Activated CD8-positive, alpha-beta memory T cell treated with anti-CD3 and anti-CD28 coated beads, Interleukin-2, amount 10 ng/mL, durations not matched to agents 7 days and 5 days (primary cell): ENCODE results near the gene KIAA0040. TPM values are rescaled to one million over a fixed set of nuclear protein-coding genes. Genes with fewer than 3 reads are reported as not detected.

Experiments used
- ATAC-seq: fragments of 150-1000 bp; cut with Tn5 transposase; one replicate; pipeline ENCODE4 v1.10.0; 2021; ENCODE audit warnings: moderate library complexity
- CTCF ChIA-PET: fragments of 350-600 bp; sonication (Branson Sonifier 250); formaldehyde crosslinking; loops from one replicate; lab custom pipeline; 2021; ENCODE audit warnings: antibody characterized with exemption; lab: Charles Lee
- DNase-seq: peaks from one replicate; pipeline ENCODE4 v3.0.0-alpha.2; 2020
- H3K27ac Mint-ChIP-seq: one replicate; pipeline ENCODE4 v1.8.0; 2021; ENCODE audit warnings: mild to moderate bottlenecking, mixed read lengths
- H3K27me3 Mint-ChIP-seq: one replicate; pipeline ENCODE4 v1.8.0; 2021; ENCODE audit warnings: mixed read lengths
- H3K36me3 Mint-ChIP-seq: one replicate; pipeline ENCODE4 v1.8.0; 2021; ENCODE audit warnings: mild to moderate bottlenecking, mixed read lengths
- H3K4me1 Mint-ChIP-seq: one replicate; pipeline ENCODE4 v1.8.0; 2021; ENCODE audit warnings: mixed read lengths
- H3K4me3 Mint-ChIP-seq: one replicate; pipeline ENCODE4 v1.8.0; 2021; ENCODE audit warnings: mild to moderate bottlenecking, moderate library complexity, mixed read lengths
- H3K9me3 Mint-ChIP-seq: one replicate; pipeline ENCODE4 v1.8.0; 2022; ENCODE audit warnings: low read depth, mixed read lengths
- total RNA-seq, 2 experiments: library from RNA; stranded (reverse); gene quantifications; one replicate each; pipeline ENCODE4 v1.2.3, GENCODE V29; 2021

KIAA0040 gene
- total RNA-seq, 2 experiments from 2014 or later = 54.8 to 64.3 TPM

DNA sequence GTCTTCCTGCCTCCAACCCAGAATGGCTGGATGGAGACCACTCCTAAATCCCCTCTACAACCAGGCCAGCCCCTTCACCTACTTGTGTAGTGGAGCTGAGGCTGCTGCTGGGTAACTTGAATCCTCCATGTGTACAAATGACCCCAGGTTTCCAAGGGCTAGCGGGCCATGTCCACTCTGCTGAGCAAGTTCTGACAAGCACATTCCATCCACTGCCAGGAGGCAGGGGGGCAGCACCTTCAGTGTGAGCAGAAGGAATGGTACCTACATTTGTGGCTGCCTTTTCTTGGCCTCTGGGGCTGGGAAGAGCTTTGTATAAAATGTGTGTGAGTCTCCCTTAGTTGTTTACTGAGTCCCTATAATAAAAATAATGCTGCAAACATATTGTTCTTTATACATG, 14.5 kb downstream of the KIAA0040 start:
- H3K27me3 Mint-ChIP-seq = no peaks in the 10 kb centered on the region
- peaks cover 25% of the 10 kb centered on the region for H3K4me1 Mint-ChIP-seq
- H3K4me3 Mint-ChIP-seq = no peak overlapping the region
- H3K27ac Mint-ChIP-seq = no peak overlapping the region
- H3K9me3 Mint-ChIP-seq = no peaks in the 10 kb centered on the region
- CTCF ChIA-PET = interaction anchor here (0.7 to 1.3 kb wide), 2 partner anchors 26 to 141 kb away, joined by 3 read pairs; no protein-coding TSS in a partner anchor
- no peak for ATAC-seq
- H3K36me3 Mint-ChIP-seq = peaks cover 64% of the 10 kb centered on the region
- no peak for DNase-seq

DNA sequence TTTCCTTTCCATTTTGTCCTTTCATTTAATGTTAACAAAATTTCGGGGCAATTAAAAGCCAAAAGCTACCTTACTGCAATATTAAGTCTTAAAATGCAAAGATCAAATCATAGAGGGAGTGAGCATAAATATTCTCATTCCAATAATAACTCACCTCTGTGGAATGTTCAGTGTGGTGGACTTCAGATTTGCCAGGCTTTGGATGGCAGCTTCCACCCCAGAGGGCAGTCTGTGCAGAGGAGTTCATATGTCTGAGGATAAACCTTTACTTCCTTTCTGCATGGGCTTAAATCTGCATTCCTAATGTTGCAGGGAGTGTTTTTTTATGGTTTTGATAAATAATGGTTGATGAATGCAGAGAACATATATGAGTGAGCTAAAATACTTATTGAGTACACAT, 16.3 kb downstream of the KIAA0040 start:
- CTCF ChIA-PET = interaction anchor here (1.4 to 1.7 kb wide), 2 partner anchors 13 to 141 kb away, joined by 4 to 8 read pairs; no protein-coding TSS in a partner anchor
- H3K4me3 Mint-ChIP-seq = no peak overlapping the region
- no peak for DNase-seq
- ATAC-seq = no peak
- peaks cover 25% of the 10 kb centered on the region for H3K4me1 Mint-ChIP-seq
- H3K36me3 Mint-ChIP-seq = peaks cover 62% of the 10 kb centered on the region
- no peaks in the 10 kb centered on the region for H3K9me3 Mint-ChIP-seq
- no peak overlapping the region for H3K27ac Mint-ChIP-seq
- H3K27me3 Mint-ChIP-seq = no peaks in the 10 kb centered on the region

DNA sequence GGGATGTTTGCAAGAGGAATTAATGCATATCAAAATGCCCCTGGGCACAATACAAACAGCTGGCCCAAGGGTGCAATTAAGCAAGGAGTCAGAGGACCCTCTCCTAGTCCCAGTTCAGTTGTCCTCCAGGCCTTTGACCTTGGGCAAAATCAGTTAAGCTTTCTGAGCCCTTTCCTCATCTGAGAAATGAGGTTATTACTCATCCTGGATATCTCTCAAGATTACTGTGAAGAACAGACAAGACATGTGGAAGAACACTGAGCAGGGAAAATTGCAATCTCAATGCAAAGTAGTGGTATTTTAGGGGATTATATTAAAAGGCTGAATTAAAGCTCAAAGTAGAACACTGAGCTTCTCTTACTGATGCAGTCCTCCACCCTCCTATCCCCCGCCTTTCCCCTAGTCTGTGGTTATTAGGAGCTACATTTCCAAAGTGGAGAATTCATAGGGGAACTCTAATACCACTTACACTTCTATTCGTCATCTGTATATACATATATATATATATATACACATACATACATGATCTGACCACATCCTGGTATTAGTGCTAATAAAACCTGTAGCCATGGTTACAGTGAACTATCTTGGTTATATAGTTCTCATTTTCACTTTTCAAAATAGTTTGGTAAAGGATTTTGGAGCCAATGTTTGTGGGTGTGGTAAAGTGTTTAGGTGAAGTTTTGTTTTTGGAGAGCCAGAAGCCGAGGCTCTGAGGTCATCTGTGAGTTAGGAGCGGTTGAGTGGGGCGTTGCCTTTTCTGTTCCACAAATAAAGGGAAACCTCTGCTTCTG, 18.1 kb downstream of the KIAA0040 start:
- H3K4me3 Mint-ChIP-seq = no peak overlapping the region
- CTCF ChIA-PET = interaction anchor here (0.8 to 4.2 kb wide), 6 partner anchors 10 to 144 kb away, joined by 3 to 13 read pairs (median 4); no protein-coding TSS in a partner anchor
- no peak for DNase-seq
- peak overlapping the region; percentile 35 for H3K27ac Mint-ChIP-seq
- ATAC-seq = peak; percentile 30
- no peaks in the 10 kb centered on the region for H3K9me3 Mint-ChIP-seq
- peaks cover 70% of the 10 kb centered on the region for H3K36me3 Mint-ChIP-seq
- H3K27me3 Mint-ChIP-seq = no peaks in the 10 kb centered on the region
- H3K4me1 Mint-ChIP-seq = peaks cover 40% of the 10 kb centered on the region

DNA sequence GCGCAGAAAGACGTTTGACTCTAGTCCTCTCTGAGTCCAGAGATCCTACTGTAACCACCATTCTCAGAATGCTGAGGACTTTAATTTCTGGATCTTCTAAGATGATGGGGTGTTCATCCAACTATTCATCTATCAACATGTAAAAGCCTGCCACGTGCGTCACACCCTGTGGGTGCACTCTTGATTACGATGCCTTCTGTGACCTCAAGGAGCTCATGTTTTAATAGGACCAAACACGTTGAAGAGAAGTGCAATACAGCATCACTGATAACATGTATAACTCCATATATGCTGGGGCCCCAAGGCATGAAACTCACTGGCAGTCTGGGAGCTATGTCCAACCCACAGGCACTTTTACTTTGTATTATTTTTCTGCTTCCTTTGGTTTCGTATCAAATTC, 19.0 kb downstream of the KIAA0040 start:
- Mint-ChIP-seq H3K4me1 (peaks cover 48% of the 10 kb centered on the region), H3K4me3 (no peak overlapping the region), H3K36me3 (peaks cover 68% of the 10 kb centered on the region), H3K27me3 (no peaks in the 10 kb centered on the region), H3K27ac (no peak overlapping the region), H3K9me3 (no peaks in the 10 kb centered on the region)
- DNase-seq = no peak
- CTCF ChIA-PET = interaction anchor here (1.2 to 4.2 kb wide), 5 partner anchors 9 to 27 kb away, joined by 3 to 13 read pairs (median 6); no protein-coding TSS in a partner anchor
- ATAC-seq = no peak

DNA sequence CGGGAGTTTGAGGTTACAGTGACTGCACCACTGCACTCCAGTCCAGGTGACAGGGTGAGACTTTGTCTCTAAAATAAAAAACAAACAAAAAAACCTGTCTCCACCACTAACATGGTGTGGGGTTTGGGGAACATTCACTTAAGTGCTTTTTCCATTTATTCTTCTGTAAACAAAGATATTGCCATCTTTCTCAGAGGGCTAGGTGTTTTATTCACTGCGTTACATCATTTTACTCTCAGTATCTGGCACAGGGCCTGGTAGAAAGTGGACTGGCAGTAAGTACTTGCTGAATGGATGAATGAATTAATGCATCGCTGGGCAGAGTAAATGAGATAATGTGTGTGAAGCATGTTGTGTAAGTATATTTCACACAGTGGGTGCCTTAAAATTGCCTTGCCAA, 20.1 kb downstream of the KIAA0040 start:
- H3K27ac Mint-ChIP-seq = no peak overlapping the region
- H3K36me3 Mint-ChIP-seq = peaks cover 61% of the 10 kb centered on the region
- ATAC-seq (no peak), DNase-seq (no peak)
- H3K9me3 Mint-ChIP-seq = no peaks in the 10 kb centered on the region
- H3K4me1 Mint-ChIP-seq = peaks cover 50% of the 10 kb centered on the region
- H3K27me3 Mint-ChIP-seq = no peaks in the 10 kb centered on the region
- CTCF ChIA-PET = interaction anchor here (2.7 to 4.2 kb wide), 2 partner anchors 18 to 26 kb away, joined by 10 to 13 read pairs; no protein-coding TSS in a partner anchor
- no peak overlapping the region for H3K4me3 Mint-ChIP-seq

DNA sequence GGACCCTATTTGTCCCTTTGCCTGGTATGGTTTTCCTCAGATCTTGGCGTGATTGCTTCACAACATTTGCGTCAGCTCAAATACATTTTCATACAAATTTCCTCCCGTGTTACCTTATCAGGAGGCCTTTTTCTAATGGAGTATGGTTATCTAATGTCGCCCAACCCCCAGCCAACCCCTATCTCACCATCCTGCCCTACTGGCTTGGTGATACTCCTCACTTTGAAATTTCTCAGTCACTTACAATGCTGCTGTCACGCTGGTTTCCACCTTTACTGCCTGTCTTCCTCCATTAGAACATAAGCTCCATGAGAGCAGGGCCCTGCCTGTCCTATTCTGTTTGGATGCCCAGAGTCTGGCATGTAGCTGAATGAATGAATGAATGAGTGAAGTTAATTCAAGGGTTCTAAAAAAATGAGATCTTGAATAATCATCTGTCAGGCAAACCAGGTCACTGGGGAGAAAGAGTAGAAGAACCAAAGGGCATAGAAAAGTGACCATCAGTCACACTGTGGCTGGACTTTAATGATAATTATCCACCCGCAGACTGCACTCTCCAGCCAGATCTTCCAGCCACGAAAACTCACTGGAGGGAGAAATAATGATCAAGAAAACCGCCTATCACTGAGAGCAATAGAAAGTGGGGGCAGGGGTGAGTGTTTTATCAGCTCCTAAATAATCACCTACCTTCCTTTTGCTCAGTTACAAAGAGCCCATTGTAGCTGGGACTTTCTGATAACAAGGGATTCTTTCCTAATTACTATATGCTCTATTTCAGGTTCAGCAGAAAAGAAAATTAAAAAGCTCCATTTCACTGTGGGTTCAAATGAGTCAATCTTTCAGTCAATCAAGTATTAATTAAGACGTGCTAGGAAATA, 21.3 kb downstream of the KIAA0040 start:
- peaks cover 50% of the 10 kb centered on the region for H3K4me1 Mint-ChIP-seq
- ATAC-seq (no peak), DNase-seq (no peak)
- H3K4me3 Mint-ChIP-seq = no peak overlapping the region
- CTCF ChIA-PET = interaction anchor here (0.8 to 4.2 kb wide), 3 partner anchors 12 to 25 kb away, joined by 3 to 20 read pairs (median 13); no protein-coding TSS in a partner anchor
- H3K36me3 Mint-ChIP-seq = peaks cover 55% of the 10 kb centered on the region
- H3K9me3 Mint-ChIP-seq = no peaks in the 10 kb centered on the region
- H3K27ac Mint-ChIP-seq = no peak overlapping the region
- no peaks in the 10 kb centered on the region for H3K27me3 Mint-ChIP-seq

DNA sequence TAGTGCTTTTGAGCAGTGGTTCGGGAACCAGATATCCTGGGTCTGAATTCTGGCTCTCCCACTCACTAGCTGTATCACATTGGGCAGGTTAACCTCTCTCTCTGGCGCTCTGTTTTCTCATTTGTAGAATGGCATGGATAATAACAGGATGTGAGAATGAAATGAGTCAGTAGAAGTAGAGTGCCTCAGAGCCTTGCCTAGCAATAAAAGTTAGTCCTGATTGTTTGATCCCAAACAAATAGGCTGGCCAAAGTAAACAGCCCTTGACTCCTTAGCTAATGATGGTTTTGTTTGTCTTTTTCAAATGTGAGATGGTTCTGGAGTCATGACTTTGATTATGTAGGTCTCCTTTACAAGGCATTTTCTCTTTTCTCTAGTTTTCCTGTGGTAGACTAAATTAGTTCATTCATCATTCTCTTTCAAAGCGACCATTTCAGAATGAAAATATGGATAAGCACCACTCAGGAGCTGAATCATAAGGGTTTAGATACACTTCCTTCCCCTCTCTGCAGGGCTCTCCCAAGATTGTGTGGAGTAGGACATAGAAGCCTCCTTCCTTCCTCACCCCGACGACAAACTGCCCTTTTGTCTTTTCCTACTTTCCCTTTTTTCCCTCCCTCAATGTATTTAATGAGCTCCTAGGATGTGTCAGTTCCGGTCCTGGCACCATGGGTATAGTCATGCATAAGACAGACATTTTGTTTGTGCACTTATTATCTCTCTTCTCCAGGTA, 23.1 kb downstream of the KIAA0040 start:
- ATAC-seq = no peak
- CTCF ChIA-PET = interaction anchor here (0.5 to 3.7 kb wide), 5 partner anchors 14 to 148 kb away, joined by 3 to 20 read pairs (median 4); no protein-coding TSS in a partner anchor
- peaks cover 52% of the 10 kb centered on the region for H3K36me3 Mint-ChIP-seq

DNA sequence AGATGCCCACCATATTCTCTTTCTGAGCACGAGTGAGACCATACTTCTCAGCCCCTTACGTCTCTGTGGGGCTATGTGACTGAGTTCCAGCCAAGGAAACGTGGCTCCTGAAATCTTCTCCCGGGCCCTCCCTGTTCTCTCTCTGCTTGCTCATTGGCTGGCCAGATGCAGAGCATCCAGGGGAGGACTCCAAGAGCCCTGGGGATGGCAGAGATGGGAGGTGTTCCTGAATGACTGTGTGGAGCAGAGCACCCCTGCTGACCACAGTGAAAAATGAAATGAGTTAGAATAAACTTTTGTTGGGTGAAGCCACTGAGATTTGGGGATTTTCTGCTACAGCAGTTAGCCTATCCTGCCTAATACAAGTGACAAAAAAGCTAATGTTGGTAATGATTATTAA, 23.8 kb downstream of the KIAA0040 start:
- no peaks in the 10 kb centered on the region for H3K27me3 Mint-ChIP-seq
- ATAC-seq = no peak
- H3K4me1 Mint-ChIP-seq = peaks cover 34% of the 10 kb centered on the region
- H3K27ac Mint-ChIP-seq = no peak overlapping the region
- no peaks in the 10 kb centered on the region for H3K9me3 Mint-ChIP-seq
- no peak for DNase-seq
- peaks cover 48% of the 10 kb centered on the region for H3K36me3 Mint-ChIP-seq
- CTCF ChIA-PET = interaction anchor here (0.7 to 3.7 kb wide), 3 partner anchors 13 to 148 kb away, joined by 3 to 20 read pairs (median 13); no protein-coding TSS in a partner anchor
- no peak overlapping the region for H3K4me3 Mint-ChIP-seq

More for the DNA sequence above, 23.1 kb downstream of the KIAA0040 start:
- no peaks in the 10 kb centered on the region for H3K27me3 Mint-ChIP-seq
- peaks cover 39% of the 10 kb centered on the region for H3K4me1 Mint-ChIP-seq
- no peaks in the 10 kb centered on the region for H3K9me3 Mint-ChIP-seq
- H3K4me3 Mint-ChIP-seq = no peak overlapping the region
- peak overlapping the region; percentile 15 for H3K27ac Mint-ChIP-seq
- DNase-seq = no peak

DNA sequence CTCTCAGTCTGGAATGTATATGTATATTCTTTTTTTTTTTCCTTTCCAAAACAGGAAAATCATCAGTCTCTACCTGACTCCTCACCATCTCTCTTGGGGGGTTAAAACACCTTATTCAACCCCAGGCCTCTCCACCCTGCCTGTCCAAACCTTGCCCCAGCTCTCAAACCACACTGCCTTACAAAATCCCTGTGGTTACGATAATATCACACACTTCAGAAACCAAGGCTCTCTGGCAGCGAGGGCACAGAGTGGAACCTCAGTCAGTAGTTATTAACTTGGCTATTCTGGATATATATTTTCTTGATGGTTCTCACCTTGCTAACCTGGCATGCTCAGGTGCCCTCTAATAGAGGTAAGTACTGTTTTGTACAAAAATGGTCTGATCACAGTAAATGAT, 24.7 kb downstream of the KIAA0040 start:
- Mint-ChIP-seq H3K4me3 (no peak overlapping the region), H3K9me3 (no peaks in the 10 kb centered on the region), H3K36me3 (peaks cover 52% of the 10 kb centered on the region), H3K27ac (no peak overlapping the region), H3K4me1 (peaks cover 31% of the 10 kb centered on the region), H3K27me3 (no peaks in the 10 kb centered on the region)
- CTCF ChIA-PET = interaction anchor here (0.7 to 3.7 kb wide), 3 partner anchors 12 to 22 kb away, joined by 3 to 20 read pairs (median 13); no protein-coding TSS in a partner anchor
- ATAC-seq = no peak
- DNase-seq = no peak

DNA sequence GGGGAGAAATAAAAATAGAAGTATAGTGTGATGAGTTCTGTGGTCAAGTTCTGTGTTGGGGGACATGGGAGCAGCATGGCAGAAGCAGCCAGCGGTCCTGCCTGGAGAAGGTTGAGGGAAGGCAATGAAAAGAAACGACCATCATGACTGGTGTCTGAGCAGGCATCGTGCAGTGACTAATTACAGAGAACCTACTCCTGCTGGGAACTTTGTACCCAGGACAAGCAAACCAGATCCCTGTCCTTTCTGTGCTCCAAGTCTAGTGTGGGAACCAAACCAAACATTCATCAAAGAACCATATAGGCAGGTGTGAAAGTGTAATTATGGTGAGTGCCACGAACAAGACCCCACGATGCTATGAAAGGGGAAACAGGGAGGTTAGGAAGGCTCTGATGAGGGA, 25.8 kb downstream of the KIAA0040 start:
- peaks cover 32% of the 10 kb centered on the region for H3K4me1 Mint-ChIP-seq
- CTCF ChIA-PET = interaction anchor here (3.1 kb wide), 1 partner anchor 15 kb away, joined by 17 read pairs; no protein-coding TSS in a partner anchor
- no peak overlapping the region for H3K27ac Mint-ChIP-seq

DNA sequence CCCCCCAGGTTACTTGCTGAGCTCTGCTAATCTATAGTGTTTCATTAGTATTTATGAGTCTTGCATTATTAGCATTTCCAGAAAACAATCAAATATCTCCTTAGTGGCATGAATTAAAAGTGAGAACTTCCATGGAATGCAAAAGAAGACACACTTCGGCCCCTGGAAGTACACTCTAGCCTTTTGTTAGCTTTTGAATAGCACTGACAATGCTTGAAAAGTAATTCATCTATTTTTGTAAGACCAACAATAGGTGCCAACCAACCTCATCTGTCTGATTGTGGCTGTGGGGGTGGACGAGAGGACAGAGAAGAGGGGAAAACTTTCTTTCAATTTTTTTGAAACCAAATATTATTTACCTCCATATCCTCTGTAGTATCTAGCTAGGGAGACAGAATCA, 27.8 kb downstream of the KIAA0040 start:
- H3K36me3 Mint-ChIP-seq = peaks cover 57% of the 10 kb centered on the region

More for the DNA sequence above, 25.8 kb downstream of the KIAA0040 start:
- ATAC-seq = no peak
- Mint-ChIP-seq H3K36me3 (peaks cover 52% of the 10 kb centered on the region), H3K9me3 (no peaks in the 10 kb centered on the region), H3K27me3 (no peaks in the 10 kb centered on the region), H3K4me3 (no peak overlapping the region)
- no peak for DNase-seq

DNA sequence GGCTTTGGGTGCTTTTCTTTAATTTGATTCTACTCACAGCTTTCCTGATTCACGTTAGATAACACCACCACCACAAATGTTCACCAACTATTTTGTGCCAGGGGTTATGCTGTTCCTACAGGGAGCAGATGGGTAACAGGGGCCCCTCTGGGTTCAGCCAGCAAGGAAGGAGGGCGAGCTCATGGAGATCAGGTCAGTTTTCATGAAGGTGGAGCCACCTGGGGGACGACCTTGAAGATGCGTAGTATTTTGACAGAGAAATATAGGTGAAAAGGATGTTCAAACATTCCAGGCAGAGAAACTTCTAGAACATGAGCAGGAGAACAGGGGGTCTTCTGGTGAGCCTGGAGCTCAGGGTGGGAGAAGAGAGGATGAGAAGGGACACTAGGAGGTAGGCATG, 28.9 kb downstream of the KIAA0040 start:
- ATAC-seq (no peak), DNase-seq (no peak)
- Mint-ChIP-seq H3K4me3 (no peak overlapping the region), H3K4me1 (peaks cover 26% of the 10 kb centered on the region), H3K27ac (no peak overlapping the region), H3K9me3 (no peaks in the 10 kb centered on the region), H3K27me3 (no peaks in the 10 kb centered on the region), H3K36me3 (peaks cover 61% of the 10 kb centered on the region)
- CTCF ChIA-PET = interaction anchor here (1.2 to 3.1 kb wide), 4 partner anchors 9 to 17 kb away, joined by 3 to 17 read pairs (median 6); no protein-coding TSS in a partner anchor

More for the DNA sequence above, 27.8 kb downstream of the KIAA0040 start:
- no peak overlapping the region for H3K27ac Mint-ChIP-seq
- no peak for DNase-seq
- no peaks in the 10 kb centered on the region for H3K9me3 Mint-ChIP-seq
- CTCF ChIA-PET = interaction anchor here (1.3 to 3.1 kb wide), 4 partner anchors 9 to 154 kb away, joined by 3 to 17 read pairs (median 8); no protein-coding TSS in a partner anchor
- H3K27me3 Mint-ChIP-seq = no peaks in the 10 kb centered on the region
- peaks cover 34% of the 10 kb centered on the region for H3K4me1 Mint-ChIP-seq
- no peak for ATAC-seq
- no peak overlapping the region for H3K4me3 Mint-ChIP-seq
